Right forelimb (tissue), 1 donor: ENCODE measurements around the gene AGBL1.

Experiments used
- DNase-seq: peaks from one replicate; pipeline ENCODE4 v3.0.0-alpha.2; 2018

Gene AGBL1

DNA sequence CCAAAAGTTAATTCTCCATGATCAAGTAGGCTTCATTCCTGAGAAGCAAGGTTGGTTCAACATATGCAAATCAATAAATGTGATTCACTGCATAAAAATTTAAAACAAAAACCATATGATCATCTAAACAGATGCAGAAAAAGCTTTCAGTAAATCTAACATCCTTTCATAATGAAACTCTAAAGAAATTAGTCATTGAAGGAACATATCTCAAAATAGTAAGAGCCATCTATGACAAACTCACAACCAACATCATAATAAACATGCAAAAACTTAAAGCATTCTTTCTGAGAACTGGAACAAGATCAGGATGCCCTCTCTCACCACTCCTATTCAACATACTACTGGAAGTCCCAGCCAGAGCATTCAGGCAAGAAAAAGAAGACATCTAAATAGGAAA lies 254.1 kb downstream of the AGBL1 start:
- no peak for DNase-seq

DNA sequence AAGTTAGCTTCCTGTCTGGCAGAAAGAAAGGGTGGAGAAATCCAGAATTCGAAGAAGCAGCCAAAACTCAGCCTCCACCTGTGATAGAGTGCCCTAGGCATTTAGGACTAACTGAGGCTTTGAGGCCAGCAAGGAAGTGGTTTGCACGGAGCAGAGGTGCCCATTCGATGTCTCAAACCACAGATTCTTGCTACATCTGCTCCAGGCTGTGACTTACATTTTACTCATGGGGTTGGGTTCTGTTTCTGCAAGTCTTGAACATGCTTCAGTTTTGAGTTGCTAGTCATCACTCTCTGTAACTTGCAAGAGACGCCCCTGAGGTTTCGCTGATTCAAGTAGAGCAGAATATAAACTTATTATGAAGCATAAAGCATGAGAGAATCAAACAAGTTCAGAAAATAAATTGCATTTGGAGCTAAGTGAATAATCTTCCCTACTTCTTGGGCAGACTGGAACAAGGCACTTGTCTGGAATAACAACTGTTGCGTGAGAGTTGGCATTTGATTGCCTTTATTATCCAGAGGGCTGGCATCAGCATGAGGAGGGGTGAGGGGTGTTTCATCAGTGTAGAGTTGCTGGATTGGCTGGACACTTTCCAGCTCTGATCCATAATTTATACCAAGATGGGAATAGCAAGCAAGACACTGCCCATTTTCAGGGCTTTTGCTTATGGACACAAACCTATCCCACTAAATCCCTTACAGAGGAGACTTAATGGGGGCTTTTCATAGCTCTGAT lies 256.5 kb downstream of the AGBL1 start:
- no peak for DNase-seq

DNA sequence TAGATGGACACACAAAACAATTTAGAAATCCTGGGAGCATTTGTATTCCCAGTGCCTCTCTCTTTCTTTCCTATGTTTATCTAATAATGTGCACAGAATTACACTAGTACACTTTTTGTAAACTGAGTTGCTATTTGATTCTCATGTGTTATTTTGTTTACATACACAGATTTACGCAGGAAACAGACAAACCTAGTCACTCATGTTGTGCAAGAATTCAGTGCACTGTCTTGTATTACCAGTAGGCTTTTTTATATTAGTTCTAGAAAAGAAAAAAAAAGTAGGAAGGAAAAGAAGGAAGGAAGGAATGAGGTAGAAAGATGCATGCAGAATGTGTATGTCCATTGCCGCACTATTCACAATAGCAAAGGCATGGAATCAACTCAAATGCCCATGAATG lies 257.4 kb downstream of the AGBL1 start:
- no peak for DNase-seq

DNA sequence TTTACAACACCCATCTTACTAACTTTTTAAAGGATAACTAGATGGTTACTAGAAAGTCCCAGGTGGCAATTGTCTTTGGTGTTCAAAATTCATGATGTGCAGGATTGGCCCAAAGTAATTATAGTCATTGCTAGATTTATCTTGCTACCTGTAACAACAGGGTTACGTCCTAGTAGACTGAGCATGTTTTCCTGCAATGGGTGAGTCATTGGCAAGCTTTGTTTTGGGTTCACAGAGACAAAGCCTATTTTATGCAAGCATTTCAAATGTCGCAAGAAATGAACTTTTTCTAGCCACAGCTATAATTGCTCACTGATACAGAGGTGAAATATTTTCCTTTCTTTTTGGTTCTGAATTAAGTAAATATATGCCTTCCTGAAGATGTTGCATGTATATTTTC lies 267.6 kb downstream of the AGBL1 start:
- no peak for DNase-seq

DNA sequence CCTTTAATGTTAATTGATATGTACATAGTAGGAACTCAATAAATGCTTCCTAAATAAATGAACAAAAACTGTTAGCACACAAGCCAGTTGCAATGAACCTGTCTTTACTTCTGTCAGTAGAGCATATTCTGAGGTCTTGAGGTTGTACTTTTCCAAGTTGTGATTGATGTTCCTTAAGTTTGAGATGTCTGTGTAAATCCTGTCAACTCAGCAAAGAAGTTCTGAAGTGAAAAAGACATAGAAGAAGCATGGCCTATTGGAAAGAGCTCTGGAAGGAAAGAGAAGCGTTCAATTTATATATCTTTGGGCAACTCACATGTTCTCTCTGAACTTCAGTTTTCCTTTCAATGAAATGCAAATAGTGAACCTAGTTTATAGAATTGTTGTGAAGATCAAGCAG lies 269.9 kb downstream of the AGBL1 start:
- DNase-seq, result no peak

DNA sequence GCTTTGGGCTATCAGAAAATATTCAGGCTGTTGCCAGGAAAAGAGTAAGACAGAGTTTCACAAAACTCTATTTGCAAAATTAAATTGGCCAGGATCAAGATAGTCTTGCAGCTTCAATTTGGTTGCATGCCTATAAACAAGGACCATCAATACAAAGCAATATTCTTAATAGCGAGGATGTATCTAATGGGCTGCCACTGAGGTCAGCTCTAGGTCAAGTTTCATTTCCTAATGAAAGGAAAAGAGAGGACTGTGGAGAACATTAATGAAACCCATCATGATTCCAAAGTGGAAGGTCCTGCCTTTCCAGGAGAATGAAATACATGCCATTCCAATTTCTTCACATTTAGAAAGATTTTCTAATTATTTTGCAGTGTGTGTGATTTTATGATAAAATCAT lies 273.5 kb downstream of the AGBL1 start:
- DNase-seq, result no peak

DNA sequence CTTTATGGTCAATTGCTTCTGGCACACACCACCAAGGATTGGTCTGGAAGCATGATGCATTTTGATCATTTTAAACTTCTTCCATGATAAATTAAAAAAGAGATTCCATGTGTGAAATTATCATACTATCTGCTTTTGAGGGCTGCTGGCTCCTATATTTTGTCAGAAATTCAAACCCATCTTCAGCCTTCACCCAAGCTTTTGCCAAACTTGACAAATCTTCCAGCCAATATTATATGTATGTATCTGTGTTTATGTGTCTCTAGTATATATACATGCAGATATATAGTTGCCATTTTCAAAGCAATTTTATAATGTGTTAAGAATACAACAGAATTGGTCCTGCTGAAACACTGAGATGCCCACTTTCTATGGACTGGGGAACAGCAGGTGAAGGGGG lies 275.7 kb downstream of the AGBL1 start:
- DNase-seq, result no peak

DNA sequence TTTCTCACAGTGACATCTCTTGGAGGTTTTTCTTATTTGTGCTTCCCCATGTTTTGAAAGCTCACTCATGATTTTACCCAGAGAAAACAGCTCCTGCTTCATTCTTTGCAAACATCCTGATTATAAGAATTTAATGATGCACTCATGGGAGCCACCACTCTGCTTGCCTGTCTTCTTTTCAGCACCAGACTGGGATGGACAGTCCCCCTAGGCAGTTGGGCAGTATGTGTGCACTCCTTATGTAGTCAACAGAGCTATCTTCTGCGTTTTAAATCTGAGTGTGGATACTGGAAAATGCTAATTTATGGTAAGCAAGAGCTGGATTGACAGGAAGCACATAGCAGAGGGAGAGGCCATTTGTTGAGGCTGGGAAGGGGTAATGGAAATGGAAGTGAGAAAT lies 276.1 kb downstream of the AGBL1 start:
- DNase-seq, result no peak

DNA sequence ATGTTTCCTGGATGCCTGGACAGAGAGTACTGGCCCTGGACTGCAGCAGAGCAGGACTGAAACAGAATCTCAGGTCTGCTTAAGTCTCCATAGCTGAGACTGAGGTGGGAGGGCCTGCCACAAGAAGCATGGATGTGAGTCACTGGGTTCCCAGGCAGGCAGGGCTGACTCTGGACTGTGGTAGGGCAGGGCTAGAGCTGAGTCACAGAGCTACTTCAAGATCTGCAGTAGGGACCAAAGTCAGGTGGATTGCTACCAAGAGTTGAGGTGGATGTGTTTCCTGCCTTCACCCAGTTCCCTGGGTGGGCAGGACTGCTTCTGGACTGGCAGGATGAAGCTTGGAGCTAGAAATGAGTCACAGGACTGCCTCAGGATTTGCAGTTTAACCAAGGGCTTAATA lies 282.9 kb downstream of the AGBL1 start:
- no peak for DNase-seq

DNA sequence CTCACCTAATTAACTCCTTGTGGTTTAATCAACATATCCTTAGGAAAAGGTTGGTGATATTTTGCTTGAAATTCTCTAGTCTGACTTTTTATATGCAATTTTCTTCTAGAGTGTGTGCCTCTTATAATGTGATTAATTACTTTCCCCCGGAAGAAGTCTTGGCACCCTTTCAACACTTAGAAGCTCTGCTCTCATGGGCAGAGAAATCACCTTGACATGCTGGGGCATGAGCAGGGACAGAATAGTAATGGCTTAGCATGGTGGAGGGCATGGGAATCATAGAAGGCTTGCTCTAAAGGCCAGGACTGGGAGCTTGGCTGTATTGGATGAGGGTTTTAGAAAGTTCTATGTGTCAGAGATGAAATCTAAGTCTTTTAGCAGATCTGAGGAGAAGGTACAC lies 293.5 kb downstream of the AGBL1 start:
- DNase-seq, result no peak

DNA sequence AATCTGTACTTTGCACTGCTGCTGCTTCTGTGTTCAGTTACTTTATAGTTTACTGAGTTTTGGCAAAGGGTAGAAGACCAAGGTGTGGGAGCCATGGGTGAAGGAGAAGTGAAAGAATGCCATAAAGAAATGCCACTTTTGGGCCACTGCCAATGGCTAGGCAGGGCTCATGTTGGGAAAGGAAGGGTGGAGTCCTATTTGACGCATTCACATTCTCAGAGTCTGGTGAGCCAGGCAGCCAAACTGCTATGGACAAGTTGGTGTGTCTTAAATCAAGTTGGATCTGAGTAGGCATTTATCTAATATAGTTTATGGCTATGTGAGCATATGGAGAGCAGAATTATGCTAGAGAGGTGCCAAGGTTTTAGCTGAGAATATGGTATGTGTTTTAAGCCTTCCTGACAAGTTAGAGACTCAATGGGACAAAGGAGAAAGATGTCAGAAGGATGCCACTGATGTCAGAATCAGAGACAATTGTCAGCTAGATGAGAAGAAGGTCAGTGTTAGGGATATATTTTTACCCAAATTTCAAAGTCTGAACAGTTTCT lies 296.1 kb downstream of the AGBL1 start:
- DNase-seq, result no peak

DNA sequence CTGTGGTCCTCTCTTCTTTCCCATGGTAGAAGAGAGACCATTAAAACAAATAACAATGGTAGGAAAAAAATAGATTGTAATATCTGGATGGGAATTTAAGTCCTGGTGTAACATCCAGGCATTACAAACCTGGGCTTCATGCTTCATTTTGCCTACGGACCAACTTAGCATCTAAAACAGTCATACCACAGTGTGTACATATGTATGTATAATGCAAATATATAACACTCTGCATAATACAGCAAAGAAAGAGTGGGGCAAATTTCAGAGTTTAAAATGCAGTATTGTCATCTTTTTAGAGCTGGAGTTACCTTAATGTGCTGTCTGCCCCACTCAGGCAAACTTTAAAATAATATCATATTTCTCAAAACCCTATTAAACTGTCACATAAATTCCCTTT lies 298.2 kb downstream of the AGBL1 start:
- no peak for DNase-seq

DNA sequence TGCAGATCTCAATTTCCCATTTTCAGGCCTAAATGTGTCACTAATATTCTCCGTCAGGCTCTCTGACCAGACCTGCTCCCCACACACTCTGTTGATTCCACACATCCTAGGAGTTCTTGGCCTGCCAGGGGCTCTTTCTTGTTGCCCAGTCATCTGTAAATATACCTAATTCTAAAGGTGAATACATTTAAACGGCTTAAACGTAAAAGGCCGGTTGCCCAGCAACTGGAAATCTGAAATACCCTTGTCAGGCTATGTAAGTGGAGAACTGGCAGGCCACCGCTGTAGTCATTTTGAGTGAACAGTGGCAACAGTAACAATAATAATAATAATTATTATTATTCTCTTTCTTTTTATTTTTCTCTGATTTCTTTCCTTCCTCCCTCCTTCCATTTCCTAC lies 302.7 kb downstream of the AGBL1 start:
- DNase-seq, result no peak

DNA sequence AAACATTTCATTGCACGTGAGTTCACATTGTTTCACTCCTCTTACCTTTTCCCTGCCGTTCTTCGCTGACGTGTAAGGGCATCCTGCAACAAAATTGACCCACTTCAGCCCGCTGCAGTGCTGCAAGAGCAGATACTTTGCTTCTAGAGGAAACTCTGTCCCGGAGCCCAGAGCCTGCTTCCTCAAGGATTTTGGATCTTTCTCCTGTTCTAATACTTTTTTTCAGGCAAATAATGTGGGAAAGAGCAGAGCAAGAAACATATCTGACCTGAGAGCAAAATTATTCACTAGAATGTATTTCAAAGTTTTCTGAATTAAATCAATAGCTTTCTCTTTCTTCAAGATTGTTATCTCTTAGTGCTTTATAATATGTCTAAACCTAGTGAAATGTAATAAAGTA lies 303.9 kb downstream of the AGBL1 start:
- DNase-seq, result no peak

DNA sequence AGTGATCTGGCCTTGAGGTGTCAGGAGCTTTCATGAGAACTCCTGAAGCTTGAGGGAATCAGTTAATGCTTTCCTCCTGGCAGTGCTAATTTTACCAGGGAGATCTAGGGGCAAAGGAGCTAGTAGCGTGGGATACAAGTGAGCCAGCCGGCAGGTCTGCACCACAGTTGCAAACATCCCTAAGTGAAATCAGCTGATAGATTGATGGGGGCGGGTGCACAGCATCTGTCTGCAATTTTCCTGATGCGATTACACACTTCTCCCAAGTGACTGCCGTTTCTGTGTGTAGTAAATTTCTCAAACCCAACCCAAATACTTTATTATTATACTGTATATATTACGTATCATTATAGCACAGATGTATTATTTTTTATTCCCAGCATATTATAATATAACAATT lies 304.5 kb downstream of the AGBL1 start:
- DNase-seq, result peak; percentile 48

DNA sequence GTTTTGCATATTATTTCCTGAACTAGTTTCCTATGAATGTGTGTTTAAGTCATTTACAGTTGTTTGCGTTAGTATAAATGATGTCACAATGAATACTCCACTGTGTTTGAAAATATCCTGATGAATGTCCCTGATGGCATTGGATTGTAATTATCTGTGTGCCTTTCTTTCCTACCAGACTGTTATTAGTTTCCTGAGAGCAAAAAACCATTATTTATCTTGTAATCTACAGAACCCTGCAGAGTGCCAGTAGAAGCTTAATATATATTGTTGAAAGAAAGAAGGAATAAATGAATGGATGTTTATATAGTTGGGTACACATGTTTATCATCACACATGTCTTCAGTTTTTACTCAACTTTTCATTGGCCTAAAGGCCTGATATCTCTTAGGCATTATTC lies 312.6 kb downstream of the AGBL1 start:
- no peak for DNase-seq

DNA sequence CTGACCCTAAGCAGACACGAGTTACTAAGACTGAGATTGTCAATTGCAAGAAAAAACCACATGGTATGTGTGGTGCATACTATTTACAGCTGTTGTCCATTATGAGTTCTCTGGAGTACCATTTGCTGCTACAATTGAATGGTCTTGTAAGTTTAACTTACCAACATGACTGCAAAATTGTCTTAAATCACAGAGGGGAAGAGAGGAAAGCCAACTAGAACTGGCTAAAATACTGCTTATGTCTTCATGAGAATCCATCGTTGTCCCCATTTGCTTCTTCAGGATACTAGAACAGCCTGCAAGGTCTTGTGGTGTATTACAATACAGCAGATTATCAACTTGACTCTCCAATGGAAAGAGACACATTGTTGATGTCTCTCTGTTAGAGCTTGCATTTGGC lies 313.2 kb downstream of the AGBL1 start:
- no peak for DNase-seq

DNA sequence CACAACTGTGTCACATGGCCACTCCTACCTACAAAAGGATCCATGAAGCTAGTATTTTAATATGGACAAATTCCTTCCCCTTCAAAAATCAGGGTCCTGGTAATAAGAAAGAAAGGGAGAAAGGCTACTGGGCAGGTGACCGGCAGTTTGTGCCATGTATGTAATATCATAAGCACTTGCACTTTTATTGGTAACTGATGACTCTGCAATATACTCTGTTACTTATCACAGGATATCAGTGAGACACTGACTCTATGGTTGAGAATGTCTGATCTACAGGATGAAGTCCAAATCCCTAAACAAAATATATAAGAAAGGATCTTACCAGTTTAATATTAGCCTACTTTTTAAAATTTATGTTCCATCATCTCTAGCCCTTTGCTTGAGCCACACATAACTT lies 315.2 kb downstream of the AGBL1 start:
- no peak for DNase-seq

DNA sequence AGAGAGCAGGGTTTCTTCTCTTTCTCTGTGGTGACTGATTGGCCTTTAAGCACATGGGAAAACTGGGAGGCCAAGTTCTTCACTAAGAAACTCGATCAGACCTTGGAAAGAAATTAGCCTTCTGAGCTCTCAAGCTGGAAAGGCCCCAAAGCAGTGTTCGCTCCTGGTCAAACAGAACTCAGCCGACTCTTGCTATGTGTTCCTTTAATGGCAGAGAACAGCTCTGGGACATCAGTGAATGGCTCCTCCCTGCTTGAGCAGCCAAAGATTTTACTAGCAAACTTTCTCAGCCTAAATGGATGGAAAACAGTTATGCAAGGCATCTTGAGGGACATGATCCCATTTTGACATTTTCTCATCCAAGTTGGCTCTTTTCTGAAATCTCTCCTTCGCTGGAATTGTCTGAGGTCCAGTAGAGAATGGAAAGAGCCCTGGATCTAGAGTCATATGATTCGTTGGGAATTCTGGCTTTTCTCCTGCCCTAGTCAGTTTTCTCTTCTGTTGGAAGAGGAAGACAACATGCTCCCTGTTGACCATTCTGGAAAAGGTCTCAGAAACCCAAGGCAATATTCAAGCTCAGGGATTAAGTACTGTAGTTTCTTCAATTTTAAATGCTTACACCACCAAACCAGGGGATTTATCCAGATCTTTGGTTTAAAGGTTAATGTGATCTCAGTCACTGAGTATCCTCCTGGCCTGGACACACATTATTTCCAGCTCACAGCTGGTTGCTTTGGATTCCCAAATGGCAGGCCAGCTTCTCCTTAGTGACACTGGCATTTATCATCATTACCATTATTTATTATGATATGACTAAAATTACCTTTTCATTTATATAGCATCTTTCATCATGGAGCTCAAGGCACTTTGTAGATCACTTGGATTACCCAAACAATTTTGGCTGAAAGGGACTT lies 319.6 kb downstream of the AGBL1 start:
- DNase-seq, result no peak

DNA sequence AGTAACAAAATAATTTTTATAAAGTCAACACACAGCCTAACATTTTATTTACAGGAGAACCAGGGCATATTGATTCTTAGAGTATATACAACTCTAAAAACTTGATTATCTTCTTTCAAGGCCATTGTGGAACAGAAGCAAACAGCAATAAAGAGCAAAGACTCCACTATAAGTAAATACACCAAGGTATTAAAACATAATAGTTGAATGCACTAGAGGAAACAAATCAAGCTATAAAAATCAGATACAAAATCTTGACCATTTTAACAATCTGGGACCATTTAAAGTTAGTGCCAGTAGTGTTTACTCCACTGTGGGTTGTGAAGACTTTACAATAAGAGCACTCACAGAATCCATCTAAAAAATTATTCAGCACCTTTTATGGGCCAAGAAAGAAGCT lies 323.6 kb downstream of the AGBL1 start:
- no peak for DNase-seq

DNA sequence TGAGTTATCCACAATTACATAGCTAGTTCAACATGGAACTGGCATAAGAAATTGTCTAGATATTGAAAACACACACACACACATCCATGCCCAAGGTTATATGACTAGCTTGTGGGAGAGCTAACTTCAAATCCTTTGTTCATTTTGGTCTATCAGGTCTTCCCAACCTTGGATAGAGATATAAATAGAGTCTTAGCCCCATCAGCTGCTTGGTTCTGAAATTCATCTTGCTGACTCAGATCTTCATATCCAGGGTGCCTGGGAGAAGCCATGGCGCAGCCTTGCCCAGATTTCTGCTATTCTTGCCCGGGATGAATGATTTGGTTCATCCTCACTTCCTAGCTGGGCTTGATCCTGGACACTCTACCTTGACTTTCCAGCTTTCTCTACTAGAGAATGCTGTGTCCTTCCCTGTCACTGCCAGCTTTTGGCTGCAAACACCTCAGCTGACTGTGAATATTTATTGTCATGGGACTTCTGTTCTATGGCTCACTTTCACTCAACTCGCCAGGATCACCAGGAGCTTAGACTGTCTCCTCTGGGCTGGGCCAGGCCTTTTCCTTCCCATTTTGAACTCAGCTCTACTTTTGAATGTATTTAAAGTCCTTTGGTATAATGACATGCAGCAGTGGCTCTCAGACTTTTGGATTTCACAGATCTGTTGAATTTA lies 324.4 kb downstream of the AGBL1 start:
- no peak for DNase-seq

DNA sequence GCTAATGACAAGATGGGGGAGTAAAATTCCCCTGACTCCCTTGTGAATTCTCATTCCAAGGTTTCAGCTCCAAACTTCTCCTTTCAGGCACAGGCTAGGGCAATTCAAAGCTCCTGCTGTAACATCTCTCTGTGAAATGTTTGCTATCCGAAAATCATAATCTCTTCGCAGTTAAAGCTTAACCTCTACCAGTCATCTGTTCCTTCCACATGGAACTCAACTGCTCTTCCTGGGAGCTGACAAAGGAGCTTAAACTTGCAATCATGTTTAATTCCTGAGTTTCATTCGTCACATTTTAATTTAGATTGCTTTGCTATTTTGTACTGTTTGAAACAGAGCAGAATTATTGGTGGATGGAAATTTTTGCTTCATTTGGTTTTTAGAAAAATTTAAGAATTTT lies 328.6 kb downstream of the AGBL1 start:
- DNase-seq, result no peak

DNA sequence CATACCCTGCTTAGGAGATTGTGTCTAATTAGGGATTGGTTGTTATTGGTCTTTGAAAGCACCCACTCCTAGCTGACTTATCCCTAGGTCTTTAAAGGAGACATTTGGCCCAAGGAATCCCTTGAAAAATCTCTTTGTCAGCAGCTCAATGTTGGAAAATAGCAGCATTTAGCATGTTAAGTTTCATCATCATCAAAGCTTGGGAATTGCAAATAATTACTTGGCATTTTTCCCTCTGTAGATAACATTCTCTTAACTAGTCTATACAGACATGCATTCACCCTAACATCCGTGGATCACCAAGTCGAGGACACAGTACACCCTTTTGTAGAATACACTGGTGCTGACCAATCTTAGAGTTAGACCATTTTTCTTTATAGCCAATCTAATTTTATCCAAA lies 332.2 kb downstream of the AGBL1 start:
- no peak for DNase-seq

DNA sequence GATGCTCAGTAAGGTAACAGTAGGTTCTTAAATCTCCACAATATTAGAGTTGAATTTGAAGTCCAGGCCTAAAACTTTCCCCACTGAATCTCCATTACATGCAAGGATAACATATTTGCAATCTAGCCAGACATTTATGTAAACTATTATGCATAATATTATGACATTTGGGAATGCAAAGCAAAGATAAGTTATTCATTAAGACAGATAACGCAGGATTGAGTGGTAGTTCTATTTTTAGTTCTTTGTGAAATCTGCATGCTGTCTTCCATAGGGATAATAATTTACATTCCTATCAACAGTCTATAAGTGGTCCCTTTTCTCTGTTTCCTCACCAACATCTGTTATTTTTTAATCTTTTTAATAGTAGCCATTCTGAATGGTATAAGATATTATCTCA lies 333.5 kb downstream of the AGBL1 start:
- no peak for DNase-seq
